NCI-H748 (cell line): Measurements from ENCODE around the gene GAS7.
"Not testable (repeated sequence)": the region's sequence is repeated elsewhere in the genome, so short reads cannot be mapped to it uniquely, and the experiment has no call there.

Source experiments
- DNase-seq: peaks from one replicate; lab custom pipeline; 2025; ENCODE audit not compliant: unreplicated experiment; lab: John Stamatoyannopoulos, UW

GAS7 gene

GRCh38 chr17:10077561-10078299 lies 120.7 kb downstream of the GAS7 start:
- no peak for DNase-seq

DNA sequence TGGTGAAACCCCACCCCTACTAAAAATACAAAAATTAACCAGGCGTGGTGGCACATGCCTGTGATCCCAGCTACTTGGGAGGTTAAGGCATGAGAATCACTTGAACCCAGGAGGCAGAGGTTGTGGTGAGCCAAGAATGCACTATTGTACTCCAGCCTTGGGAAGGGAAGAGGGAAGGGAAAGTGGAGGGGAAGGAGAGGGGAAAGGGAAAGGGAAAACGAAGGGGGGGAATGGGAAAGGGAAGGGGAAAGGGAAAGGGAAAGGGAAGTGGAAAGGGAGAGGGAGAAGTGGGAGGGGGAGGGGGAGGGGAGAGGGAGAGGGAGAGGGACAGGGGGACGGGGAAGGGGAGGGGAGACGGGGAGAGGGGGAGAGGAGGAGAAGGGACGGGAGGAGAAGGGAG lies 122.5 kb downstream of the GAS7 start:
- no peak for DNase-seq

GRCh38 chr17:10073941-10074340 lies 124.5 kb downstream of the GAS7 start:
- no peak for DNase-seq

DNA sequence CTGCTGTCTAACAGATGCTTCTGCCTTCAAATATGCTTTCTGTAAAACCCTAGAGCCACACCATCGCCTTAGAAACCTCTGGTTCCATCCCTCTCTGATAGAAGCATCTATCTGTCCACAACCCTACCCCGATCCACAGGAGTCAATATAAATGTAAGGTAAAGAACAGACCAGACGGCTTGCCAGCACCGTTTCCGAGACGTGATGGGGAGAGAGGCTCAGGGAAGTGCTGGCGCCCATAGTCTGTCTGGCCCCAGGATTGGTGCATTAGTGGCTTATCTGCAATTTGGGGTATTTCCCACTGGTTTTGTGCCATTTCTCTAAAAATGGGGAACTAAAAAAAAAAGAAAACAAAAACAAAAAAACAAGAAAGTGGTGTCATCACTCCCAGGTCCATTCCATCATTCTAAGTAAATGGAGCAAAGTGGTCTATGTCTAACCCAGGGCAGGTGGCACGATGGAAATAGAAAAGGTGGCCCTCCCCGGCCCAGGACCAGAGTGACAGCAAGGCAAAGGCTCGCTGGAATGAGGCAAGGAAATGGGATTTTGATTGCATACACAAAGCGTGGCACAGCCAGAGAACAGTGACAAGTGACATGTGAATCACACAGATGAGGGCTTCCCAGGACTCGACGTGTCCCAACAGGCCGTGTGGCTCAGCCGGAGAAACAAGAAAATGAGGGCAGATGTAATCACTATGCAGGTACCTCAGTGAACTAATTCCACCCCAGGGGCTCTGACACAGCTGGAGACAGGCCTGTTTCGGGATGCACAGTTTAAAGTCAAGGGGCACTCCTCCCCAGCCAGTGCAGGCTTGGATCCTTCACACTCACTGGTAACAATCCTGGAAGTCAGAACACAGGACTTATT lies 125.6 kb downstream of the GAS7 start:
- no peak for DNase-seq

DNA sequence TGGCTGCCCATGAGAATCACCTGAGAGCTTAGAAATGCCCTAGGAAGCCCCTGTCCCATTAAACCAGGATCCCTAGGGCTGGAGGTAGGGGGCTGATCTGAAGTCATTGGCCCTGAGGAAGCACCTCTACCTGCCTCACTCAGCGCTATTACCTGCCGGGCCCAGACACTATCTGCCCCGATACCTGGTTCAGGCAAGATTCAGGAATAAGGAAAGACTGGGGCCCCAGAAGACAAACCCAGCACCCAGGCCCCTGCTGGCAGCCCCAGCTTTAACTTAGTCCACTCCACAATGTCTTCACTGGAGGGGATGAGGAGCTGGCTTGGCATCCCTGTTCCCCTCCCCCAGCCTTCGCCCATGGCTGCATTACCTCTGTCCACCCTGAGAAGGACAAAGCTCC lies 126.3 kb downstream of the GAS7 start:
- DNase-seq, result no peak

GRCh38 chr17:10071141-10071540 lies 127.3 kb downstream of the GAS7 start:
- no peak for DNase-seq

DNA sequence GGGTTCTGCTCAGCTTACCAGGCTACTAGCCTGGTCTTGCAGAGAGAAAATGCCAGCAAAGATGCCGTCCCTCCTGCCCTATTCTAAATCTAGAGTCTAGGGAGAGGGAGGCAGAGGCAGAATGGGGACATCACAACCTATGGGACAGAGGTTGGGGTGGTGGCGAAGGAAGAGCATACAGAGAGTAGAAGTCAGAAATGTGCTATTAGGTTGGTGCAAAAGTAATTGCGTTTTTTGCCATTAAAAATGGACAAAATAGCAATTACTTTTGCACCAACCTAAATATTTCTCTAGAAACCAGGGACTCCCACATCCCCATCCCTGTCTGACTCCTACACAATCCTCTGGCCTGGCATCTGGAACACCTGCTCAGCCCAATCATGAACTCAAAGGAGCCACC lies 127.7 kb downstream of the GAS7 start:
- DNase-seq, result no peak

GRCh38 chr17:10069301-10069700 lies 129.1 kb downstream of the GAS7 start:
- no peak for DNase-seq

GRCh38 chr17:10067446-10068143 lies 130.8 kb downstream of the GAS7 start:
- no peak for DNase-seq

GRCh38 chr17:10064536-10064935 lies 133.9 kb downstream of the GAS7 start:
- DNase-seq, result no peak

- no peak for DNase-seq
These were observed 134.6 kb downstream of the GAS7 start for GRCh38 chr17:10063730-10064241.

DNA sequence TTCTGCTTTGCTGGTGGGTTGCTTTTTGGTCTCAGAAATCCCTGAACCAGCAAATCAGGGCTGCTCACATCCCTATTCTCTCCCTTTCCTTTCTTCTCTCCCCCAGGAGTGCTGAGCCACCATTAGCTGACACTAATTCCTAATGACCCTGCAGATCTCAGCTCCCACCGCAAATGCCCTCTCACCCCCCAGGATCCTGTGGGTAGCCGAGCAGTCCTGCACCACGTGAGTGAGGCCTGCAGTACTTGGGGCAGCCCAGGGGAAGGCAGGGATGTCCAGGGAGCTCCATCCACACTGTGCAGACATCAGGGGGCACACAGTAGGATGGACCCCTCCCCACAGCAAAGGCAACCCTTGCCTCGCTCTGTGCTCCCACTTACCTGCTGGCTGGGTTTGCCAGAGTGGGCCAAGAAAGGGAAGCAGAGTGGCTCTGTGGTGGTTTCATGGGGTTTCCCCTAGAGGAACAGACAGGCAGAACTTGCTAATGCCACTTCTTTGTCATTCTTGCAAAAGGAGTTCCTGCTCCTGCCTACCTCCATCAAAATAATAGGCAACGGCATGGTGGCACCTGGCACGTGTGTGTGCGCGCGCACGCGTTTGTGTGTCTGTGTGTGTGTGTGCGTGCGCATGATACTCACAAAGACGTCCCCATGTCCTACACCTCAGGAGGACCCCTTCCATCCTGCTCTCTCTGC lies 135.6 kb downstream of the GAS7 start:
- no peak for DNase-seq

GRCh38 chr17:10061111-10061845 lies 137.1 kb downstream of the GAS7 start:
- no peak for DNase-seq

GRCh38 chr17:10060526-10060925 lies 137.9 kb downstream of the GAS7 start:
- no peak for DNase-seq

GRCh38 chr17:10059684-10060211 lies 138.7 kb downstream of the GAS7 start:
- DNase-seq, result no peak

DNA sequence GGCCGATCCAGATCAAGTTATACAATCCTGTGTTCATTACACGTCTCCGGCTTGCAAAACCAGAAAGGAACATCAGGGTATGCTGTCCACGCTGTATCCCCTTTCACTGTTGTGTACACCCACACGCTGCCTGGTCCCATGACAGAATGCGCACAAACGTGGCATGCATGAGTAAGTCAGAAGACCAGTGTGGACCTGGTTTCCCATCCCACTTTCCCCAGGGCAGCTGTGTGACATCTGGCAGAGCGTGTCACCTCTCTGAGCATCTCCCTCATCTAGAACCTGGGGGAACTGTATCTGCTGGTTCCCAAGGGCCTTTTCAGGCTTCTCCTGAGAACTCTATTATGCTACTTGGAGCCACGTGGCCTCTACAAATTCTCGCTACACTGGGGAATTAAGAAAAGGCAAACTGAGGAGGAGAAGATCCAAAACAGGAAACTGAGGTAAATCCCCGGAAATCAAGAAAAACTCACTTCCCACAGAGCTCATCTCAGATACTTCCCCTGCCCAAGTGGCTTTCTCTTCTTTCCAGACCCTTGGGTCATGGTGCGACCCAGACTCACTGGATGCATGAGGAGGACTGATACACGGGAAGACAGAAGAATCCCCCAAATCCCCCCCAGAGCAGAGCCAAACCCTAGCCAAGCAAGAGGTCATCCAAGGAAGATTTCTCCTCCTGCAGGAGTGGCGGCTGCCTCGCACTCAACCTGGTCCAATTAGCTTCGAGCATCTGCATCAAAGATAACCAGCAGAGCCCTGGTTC lies 139.3 kb downstream of the GAS7 start:
- DNase-seq, result no peak

- not testable (repeated sequence) for DNase-seq
These were observed 140.9 kb downstream of the GAS7 start for GRCh38 chr17:10057466-10057865.

DNA sequence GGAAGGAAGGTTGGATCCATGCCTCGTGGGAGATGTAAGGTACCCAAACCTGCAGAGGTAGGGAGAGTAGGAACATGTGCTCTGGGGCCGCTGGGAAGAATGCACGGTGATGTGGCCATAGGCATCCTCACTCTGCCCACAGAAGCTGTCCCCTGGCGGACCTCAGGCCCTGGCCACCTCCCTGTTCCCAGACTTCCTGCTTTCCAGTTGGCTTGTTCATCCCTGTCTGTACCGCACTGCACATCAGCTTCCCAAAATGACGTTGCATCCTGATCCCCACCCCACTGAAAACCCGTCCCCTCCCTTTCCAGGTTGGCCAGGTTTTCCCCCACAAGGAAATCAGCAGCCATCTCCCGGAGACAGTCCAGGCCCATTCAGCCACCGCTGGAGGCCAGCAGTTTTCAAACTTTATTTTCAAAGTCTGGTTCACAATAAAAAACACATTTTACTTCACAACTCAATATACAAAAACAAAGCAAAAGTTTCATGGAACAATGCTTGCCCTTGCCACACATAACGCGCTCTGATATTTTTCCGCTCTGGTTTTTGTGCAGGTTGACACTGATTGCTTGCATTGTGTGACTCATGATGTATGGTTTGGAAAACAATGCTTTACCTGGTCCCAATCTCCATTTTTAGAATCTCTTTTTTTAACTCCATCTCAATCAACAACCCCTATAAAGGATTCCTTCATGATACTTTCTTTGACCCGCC lies 143.0 kb downstream of the GAS7 start:
- DNase-seq, result no peak
